Progenitor cell of endocrine pancreas (in vitro differentiated cells): ENCODE data around the gene DDX28. TPM values are rescaled to one million over a fixed set of nuclear protein-coding genes. Genes with fewer than 3 reads are reported as not detected.
"Not testable (repeated sequence)": the region's sequence is repeated elsewhere in the genome, so short reads cannot be mapped to it uniquely, and the experiment has no call there.

Source experiments
- DNase-seq: peaks from one replicate; pipeline ENCODE4 v3.0.0; 2021; ENCODE audit warnings: low spot score; ENCODE audit not compliant: unreplicated experiment
- H3K27ac Mint-ChIP-seq: 2 replicates; pipeline ENCODE4 v1.8.0; 2021; ENCODE audit warnings: mild to moderate bottlenecking, moderate library complexity, mixed read lengths
- H3K27me3 Mint-ChIP-seq: 2 replicates; pipeline ENCODE4 v1.8.0; 2021; ENCODE audit warnings: mixed read lengths
- H3K36me3 Mint-ChIP-seq: 2 replicates; pipeline ENCODE4 v1.8.0; 2022; ENCODE audit warnings: mixed read lengths; ENCODE audit not compliant: insufficient read depth
- H3K4me1 Mint-ChIP-seq: 2 replicates; pipeline ENCODE4 v1.8.0; 2021; ENCODE audit warnings: low read depth, mixed read lengths
- H3K4me3 Mint-ChIP-seq: 2 replicates; pipeline ENCODE4 v1.8.0; 2021; ENCODE audit warnings: low read depth, mild to moderate bottlenecking, moderate library complexity, mixed read lengths
- H3K9me3 Mint-ChIP-seq: 2 replicates; pipeline ENCODE4 v1.8.0; 2021; ENCODE audit warnings: low read depth, mixed read lengths
- total RNA-seq: library from RNA; stranded (reverse); gene quantifications from 2 replicates; pipeline ENCODE4 v1.2.1, GENCODE V29; 2021
- TF ChIP-seq, protein P1 (sequence below): fragments of 200-600 bp; sonication (generic); IDR thresholded peaks from one replicate; pipeline ENCODE4 v1.5.0; 2021; ENCODE audit warnings: antibody characterized with exemption, mild to moderate bottlenecking; ENCODE audit not compliant: unreplicated experiment

Gene DDX28
- total RNA-seq, 1 donor from 2014 or later = 9.5 TPM

DNA sequence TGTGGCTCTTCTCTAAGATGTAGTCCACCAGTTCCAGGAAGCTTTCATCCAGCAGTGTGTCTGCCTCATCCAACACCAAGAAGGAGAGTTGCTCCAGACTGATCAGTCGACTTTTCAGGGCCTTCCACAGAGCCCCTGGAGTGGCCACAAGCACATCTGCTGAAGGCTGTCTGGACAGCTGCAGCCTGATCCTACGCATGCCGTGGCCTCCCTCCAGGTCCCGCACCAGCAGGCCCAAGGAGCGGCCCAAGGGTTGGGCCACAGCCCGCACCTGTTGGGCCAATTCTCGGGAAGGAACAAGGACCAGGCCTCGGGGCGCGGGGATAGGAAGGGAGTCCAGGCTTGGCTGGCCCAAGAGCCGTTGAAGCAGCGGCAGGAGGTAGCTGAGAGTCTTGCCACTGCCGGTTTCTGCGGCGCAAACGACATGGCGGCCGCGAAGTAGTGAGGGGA lies 729 bp downstream of the DDX28 start:
- TF ChIP-seq, protein P1, sequence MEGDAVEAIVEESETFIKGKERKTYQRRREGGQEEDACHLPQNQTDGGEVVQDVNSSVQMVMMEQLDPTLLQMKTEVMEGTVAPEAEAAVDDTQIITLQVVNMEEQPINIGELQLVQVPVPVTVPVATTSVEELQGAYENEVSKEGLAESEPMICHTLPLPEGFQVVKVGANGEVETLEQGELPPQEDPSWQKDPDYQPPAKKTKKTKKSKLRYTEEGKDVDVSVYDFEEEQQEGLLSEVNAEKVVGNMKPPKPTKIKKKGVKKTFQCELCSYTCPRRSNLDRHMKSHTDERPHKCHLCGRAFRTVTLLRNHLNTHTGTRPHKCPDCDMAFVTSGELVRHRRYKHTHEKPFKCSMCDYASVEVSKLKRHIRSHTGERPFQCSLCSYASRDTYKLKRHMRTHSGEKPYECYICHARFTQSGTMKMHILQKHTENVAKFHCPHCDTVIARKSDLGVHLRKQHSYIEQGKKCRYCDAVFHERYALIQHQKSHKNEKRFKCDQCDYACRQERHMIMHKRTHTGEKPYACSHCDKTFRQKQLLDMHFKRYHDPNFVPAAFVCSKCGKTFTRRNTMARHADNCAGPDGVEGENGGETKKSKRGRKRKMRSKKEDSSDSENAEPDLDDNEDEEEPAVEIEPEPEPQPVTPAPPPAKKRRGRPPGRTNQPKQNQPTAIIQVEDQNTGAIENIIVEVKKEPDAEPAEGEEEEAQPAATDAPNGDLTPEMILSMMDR = no peak

DNA sequence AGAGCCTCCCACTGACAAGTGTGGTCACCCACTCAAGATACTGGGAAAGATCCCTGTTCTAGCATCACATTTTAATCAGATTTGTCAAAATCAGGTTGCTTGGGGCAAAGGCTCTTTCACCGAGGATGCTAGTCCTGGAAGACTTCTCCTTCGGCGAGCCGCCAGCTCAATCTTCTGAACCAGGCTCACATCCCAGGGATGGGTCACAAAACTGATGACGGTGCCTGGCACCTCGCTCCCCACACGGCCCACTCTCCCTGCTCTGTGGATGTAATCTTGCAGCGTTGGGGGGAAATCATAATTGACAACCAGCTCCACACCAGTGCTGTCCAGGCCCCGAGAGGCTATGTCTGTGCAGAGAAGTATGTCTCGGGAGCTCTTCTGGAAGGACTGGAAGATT lies 1.5 kb downstream of the DDX28 start:
- peaks cover 7% of the 10 kb centered on the region for H3K4me1 Mint-ChIP-seq
- no peaks in the 10 kb centered on the region for H3K9me3 Mint-ChIP-seq
- no peaks in the 10 kb centered on the region for H3K27me3 Mint-ChIP-seq
- H3K4me3 Mint-ChIP-seq = peak overlapping the region; percentile 96
- DNase-seq = no peak
- TF ChIP-seq, protein P1 = no peak
- H3K36me3 Mint-ChIP-seq = no peaks in the 10 kb centered on the region
- no peak overlapping the region for H3K27ac Mint-ChIP-seq

More for the DNA sequence above, 729 bp downstream of the DDX28 start:
- H3K9me3 Mint-ChIP-seq = no peaks in the 10 kb centered on the region
- H3K27me3 Mint-ChIP-seq = no peaks in the 10 kb centered on the region
- peak; percentile 10 for DNase-seq
- peak overlapping the region; percentile 96 for H3K4me3 Mint-ChIP-seq
- peaks cover 7% of the 10 kb centered on the region for H3K4me1 Mint-ChIP-seq
- H3K36me3 Mint-ChIP-seq = no peaks in the 10 kb centered on the region
- H3K27ac Mint-ChIP-seq = peak overlapping the region; percentile 99

DNA sequence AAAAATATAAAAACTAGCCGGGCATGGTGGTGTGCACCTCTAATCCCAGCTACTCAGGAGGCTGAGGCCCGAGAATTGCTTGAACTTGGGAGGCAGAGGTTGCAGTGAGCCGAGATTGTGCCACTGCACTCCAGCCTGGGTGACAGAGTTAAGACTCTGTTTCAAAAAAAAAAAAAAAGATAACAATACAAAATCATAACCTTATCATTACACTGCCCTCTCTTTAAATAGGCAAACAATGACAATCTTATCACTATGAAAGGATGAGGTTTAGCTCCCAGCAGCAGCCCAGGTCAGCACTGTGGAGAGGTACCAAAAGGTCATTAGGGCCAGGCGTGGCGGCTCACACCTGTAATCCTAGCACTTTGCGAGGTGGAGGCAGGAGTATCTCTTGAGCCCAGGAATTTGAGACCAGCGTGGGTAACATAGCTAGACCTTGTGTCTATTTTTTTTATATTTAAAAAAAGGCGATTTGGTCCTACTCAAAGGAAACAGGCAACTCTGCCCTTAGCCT lies 3.8 kb downstream of the DDX28 start:
- Mint-ChIP-seq H3K27ac (no peak overlapping the region), H3K4me3 (no peak overlapping the region), H3K9me3 (no peaks in the 10 kb centered on the region), H3K4me1 (peaks cover 7% of the 10 kb centered on the region), H3K27me3 (peaks cover 3% of the 10 kb centered on the region), H3K36me3 (no peaks in the 10 kb centered on the region)
- no peak for DNase-seq
- TF ChIP-seq, protein P1 = no peak

DNA sequence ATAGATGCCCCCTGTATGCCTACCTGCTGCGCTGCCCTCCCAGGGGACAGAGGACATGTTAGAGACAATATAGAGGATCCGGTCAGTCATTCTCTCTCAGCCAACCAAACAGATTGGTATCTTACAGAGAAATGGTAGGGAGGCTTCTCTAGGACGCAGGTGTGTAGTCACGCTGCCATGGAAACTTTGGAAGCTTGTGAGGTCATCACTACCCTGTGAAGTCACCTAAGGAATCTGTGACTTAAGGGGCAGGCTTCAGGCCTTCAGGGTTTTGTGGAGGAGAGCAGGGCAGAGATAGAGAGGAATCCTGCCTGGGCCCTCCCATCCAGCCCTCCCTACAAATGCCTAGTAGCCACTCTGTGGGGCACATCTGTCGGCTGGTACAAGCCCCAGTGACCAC lies 7.4 kb downstream of the DDX28 start, which contains the start of gene DPEP2NB:
TSS of gene DPEP2NB (minus strand) at position 231 of the 400 bp plus-strand sequence. CDS start at position 90, 141 bp downstream.
- Mint-ChIP-seq H3K9me3 (no peaks in the 10 kb centered on the region), H3K4me3 (no peak within 1 kb of the TSS), H3K27ac (peak within 1 kb of the TSS; percentile 63), H3K36me3 (no peaks in the 10 kb centered on the region), H3K27me3 (peaks cover 7% of the 10 kb centered on the region), H3K4me1 (no peaks in the 10 kb centered on the region)
- DNase-seq = no peak
- TF ChIP-seq, protein P1 = no peak

DNA sequence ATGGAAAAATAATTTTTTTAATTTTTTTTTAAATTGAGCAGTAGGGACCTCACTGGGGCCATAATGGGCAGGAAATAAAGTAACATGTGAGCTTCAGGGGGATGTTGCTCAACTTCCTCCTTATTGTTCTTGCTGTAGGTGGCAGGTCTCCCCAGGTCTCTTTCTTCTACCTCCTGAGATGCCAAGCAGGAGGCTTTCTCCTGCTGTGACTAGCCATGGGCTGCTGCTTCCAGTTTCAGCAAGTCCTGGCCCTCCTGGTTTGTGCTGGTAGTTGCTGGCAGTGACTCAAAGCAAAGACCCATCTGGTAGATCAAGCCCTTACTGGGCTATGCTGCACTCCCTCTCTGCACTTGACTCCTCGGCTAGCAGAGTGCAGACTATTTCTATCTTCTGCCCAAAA lies 9.6 kb downstream of the DDX28 start:
- Mint-ChIP-seq H3K4me1 (no peaks in the 10 kb centered on the region), H3K27ac (no peak overlapping the region)

DNA sequence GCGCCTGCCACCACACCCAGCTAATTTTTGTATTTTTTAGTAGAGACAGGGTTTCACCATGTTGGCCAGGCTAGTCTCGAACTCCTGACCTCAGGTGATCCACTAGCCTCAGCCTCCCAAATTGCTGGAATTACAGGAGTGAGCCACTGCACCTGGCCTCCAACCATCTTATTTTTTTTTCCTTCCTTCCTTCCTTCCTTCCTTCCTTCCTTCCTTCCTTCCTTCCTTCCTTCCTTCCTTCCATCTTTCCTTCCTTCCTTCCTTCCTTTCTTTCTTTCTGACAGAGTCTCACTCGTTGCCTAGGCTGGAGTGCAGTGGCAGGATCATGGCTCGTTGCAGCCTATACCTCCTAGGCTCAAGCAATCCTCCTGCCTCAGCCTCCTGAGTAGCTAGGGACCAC lies 13.2 kb downstream of the DDX28 start:
- not testable (repeated sequence) for H3K9me3 Mint-ChIP-seq, H3K4me1 Mint-ChIP-seq, H3K4me3 Mint-ChIP-seq, H3K36me3 Mint-ChIP-seq, H3K27ac Mint-ChIP-seq, DNase-seq, H3K27me3 Mint-ChIP-seq

More for the DNA sequence above, 9.6 kb downstream of the DDX28 start:
- no peak for DNase-seq
- Mint-ChIP-seq H3K36me3 (no peaks in the 10 kb centered on the region), H3K27me3 (peaks cover 9% of the 10 kb centered on the region), H3K9me3 (no peaks in the 10 kb centered on the region), H3K4me3 (no peak overlapping the region)
- TF ChIP-seq, protein P1 = no peak
